ENCODE measurements around the gene PNPLA5. TPM values are rescaled to one million over a fixed set of nuclear protein-coding genes. Genes with fewer than 3 reads are reported as not detected.

The PNPLA5 gene
- total RNA-seq, 2 experiments from 2014 or later: not detected

DNA sequence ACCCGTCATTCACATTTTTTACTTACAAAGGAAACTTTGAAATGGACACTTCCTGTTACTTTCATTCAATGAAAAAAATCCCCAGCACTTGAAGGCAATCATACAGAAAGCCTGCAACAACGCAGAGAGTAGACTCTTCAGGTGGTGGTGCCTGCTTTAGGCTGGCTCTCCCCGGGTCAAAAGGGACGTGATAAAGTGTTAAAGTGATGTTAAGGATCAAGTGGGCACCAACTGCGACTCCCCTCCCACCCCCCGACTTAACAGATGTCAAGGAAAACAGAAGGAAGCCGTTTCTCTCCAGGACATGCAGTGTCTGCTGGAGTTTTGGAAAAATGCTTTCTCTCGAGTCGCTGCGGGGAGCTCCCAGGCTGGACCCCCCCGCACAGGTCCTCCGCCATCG is 31.4 kb upstream of the PNPLA5 start:
- Mint-ChIP-seq H3K36me3 (ENCODE audit: low read depth) (no peaks in the 10 kb centered on the region), H3K9me3 (no peaks in the 10 kb centered on the region), H3K4me1 (ENCODE audit: low read depth) (peaks cover 5% of the 10 kb centered on the region), H3K27ac (no peak overlapping the region), H3K4me3 (peak overlapping the region; percentile 93), H3K27me3 (peaks cover 44% of the 10 kb centered on the region)
- intact Hi-C loops (cut with DNase I, micrococcal nuclease): no loop called here
- H3K9me3 ChIP-seq (ENCODE audit: control insufficient read depth in 1 of 2, insufficient read depth in 1 of 2, low read length in 2 of 2): peaks cover 0 to 10% of the 10 kb centered on the region in 2 experiments
- peaks cover 15% of the 10 kb centered on the region for H3K4me1 ChIP-seq (ENCODE audit: insufficient read depth, low read length)
- no peak overlapping the region for H3K27ac ChIP-seq (ENCODE audit: low read depth in 1 of 2, low read length in 2 of 2)
- TF ChIP-seq, protein P1, sequence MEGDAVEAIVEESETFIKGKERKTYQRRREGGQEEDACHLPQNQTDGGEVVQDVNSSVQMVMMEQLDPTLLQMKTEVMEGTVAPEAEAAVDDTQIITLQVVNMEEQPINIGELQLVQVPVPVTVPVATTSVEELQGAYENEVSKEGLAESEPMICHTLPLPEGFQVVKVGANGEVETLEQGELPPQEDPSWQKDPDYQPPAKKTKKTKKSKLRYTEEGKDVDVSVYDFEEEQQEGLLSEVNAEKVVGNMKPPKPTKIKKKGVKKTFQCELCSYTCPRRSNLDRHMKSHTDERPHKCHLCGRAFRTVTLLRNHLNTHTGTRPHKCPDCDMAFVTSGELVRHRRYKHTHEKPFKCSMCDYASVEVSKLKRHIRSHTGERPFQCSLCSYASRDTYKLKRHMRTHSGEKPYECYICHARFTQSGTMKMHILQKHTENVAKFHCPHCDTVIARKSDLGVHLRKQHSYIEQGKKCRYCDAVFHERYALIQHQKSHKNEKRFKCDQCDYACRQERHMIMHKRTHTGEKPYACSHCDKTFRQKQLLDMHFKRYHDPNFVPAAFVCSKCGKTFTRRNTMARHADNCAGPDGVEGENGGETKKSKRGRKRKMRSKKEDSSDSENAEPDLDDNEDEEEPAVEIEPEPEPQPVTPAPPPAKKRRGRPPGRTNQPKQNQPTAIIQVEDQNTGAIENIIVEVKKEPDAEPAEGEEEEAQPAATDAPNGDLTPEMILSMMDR (IDR thresholded peaks at IDR 0.05): no peak
- DNase-seq (peak in 2 of 14 experiments; percentile 1 to 14), ATAC-seq (ENCODE audit: poor library complexity) (peak; percentile 27)
- CTCF ChIA-PET: no interaction called here
- peak overlapping the region; percentile 47 for H3K4me3 ChIP-seq (ENCODE audit: low read length)
- no peaks in the 10 kb centered on the region for H3K36me3 ChIP-seq (ENCODE audit: insufficient read depth, low read length)
- H3K27me3 ChIP-seq (ENCODE audit: control insufficient read depth in 1 of 2, insufficient read depth in 2 of 2, low read length in 2 of 2): peaks cover 17 to 25% of the 10 kb centered on the region in 2 experiments
- POLR2A ChIA-PET: interaction anchor here (1.5 kb wide), 1 partner anchor 32 kb away, joined by 5 read pairs; the partner anchor contains the start of gene SAMM50

DNA sequence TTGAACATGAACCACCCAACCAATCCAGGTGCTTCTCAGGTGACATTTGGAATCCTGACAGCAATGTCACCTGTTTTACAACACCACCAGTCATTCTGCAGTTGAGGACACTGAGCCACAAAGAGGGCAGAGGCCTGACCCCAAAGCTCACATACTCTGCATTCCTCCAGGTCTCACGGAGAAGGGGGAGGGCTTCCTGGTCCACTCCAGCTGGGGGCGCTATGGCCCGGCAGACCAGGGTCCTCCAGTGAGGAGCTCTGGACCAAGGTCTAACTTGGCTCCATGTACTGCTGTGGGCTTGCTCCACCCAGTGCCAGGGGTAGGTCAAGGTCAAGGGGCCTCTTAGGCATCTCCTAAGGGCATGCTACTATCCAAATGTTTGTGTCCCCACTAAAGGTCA is 30.3 kb upstream of the PNPLA5 start:
- peaks cover 21 to 22% of the 10 kb centered on the region in 2 experiments for H3K27me3 ChIP-seq (ENCODE audit: control insufficient read depth in 1 of 2, insufficient read depth in 2 of 2, low read length in 2 of 2)
- no peaks in the 10 kb centered on the region for H3K36me3 Mint-ChIP-seq (ENCODE audit: low read depth)
- no peaks in the 10 kb centered on the region for H3K9me3 Mint-ChIP-seq
- peak overlapping the region; percentile 7 for H3K4me3 Mint-ChIP-seq
- H3K27me3 Mint-ChIP-seq: peaks cover 54% of the 10 kb centered on the region
- TF ChIP-seq, protein P1 (IDR thresholded peaks at IDR 0.05): no peak
- POLR2A ChIA-PET: interaction anchor here (1.3 kb wide), 1 partner anchor 33 kb away, joined by 3 read pairs; the partner anchor contains the start of gene SAMM50
- ATAC-seq (ENCODE audit: poor library complexity) (no peak), DNase-seq (no peak)
- H3K4me1 ChIP-seq (ENCODE audit: insufficient read depth, low read length): peaks cover 15% of the 10 kb centered on the region
- CTCF ChIA-PET: no interaction called here
- H3K36me3 ChIP-seq (ENCODE audit: insufficient read depth, low read length): no peaks in the 10 kb centered on the region
- H3K4me3 ChIP-seq (ENCODE audit: low read length): no peak overlapping the region
- no peak overlapping the region for H3K27ac ChIP-seq (ENCODE audit: low read depth in 1 of 2, low read length in 2 of 2)
- peaks cover 5% of the 10 kb centered on the region for H3K4me1 Mint-ChIP-seq (ENCODE audit: low read depth)
- H3K27ac Mint-ChIP-seq: no peak overlapping the region
- intact Hi-C loops (cut with DNase I, micrococcal nuclease): no loop called here
- peaks cover 0 to 10% of the 10 kb centered on the region in 2 experiments for H3K9me3 ChIP-seq (ENCODE audit: control insufficient read depth in 1 of 2, insufficient read depth in 1 of 2, low read length in 2 of 2)

DNA sequence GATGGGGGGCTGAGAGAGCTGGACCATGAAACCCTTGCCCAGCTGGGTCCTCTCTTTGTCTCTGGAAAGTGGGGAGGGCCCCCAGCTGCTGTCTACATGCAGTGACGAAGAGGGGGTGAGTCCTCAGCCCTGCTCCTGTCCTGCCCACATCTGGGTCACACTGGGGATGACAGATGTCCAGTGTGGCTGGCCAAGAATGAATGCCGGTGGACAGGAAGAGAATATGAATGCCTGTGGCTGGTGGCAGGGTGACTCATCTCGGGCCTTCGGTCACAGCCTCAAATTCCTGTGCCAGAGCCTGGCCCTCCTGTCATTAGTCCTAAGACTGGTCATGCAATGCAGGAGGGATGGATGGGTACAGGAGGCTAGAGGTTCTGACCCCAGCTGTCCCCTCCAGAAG is 29.6 kb upstream of the PNPLA5 start:
- Mint-ChIP-seq H3K4me1 (ENCODE audit: low read depth) (peaks cover 5% of the 10 kb centered on the region), H3K4me3 (no peak overlapping the region), H3K36me3 (ENCODE audit: low read depth) (no peaks in the 10 kb centered on the region), H3K27ac (no peak overlapping the region), H3K27me3 (peaks cover 58% of the 10 kb centered on the region), H3K9me3 (no peaks in the 10 kb centered on the region)
- CTCF ChIA-PET: no interaction called here
- POLR2A ChIA-PET: interaction anchor here (1.3 kb wide), 1 partner anchor 34 kb away, joined by 3 read pairs; the partner anchor contains the start of gene SAMM50
- no peak overlapping the region for H3K4me3 ChIP-seq (ENCODE audit: low read length)
- TF ChIP-seq, protein P1 (IDR thresholded peaks at IDR 0.05): no peak
- ATAC-seq (ENCODE audit: poor library complexity) (no peak), DNase-seq (no peak)
- no peak overlapping the region for H3K27ac ChIP-seq (ENCODE audit: low read depth in 1 of 2, low read length in 2 of 2)
- H3K9me3 ChIP-seq (ENCODE audit: control insufficient read depth in 1 of 2, insufficient read depth in 1 of 2, low read length in 2 of 2): peaks cover 0 to 10% of the 10 kb centered on the region in 2 experiments
- intact Hi-C loops (cut with DNase I, micrococcal nuclease): no loop called here
- H3K27me3 ChIP-seq (ENCODE audit: control insufficient read depth in 1 of 2, insufficient read depth in 2 of 2, low read length in 2 of 2): peaks cover 21 to 22% of the 10 kb centered on the region in 2 experiments
- H3K36me3 ChIP-seq (ENCODE audit: insufficient read depth, low read length): no peaks in the 10 kb centered on the region
- peaks cover 15% of the 10 kb centered on the region for H3K4me1 ChIP-seq (ENCODE audit: insufficient read depth, low read length)
